SK-N-SH (cell line): ENCODE results near the gene ADGRD2.

Source experiments
- SMC3 ChIP-seq: IDR thresholded peaks from 2 replicates; pipeline ENCODE4 v1.6.1; 2012; ENCODE audit warnings: low read depth, low read length, improper control_type of control experiment
- TF ChIP-seq, protein P1 (sequence below): fragments of 200-600 bp; sonication (generic); IDR thresholded peaks from 2 replicates; pipeline ENCODE4 v1.6.1; 2017; ENCODE audit warnings: antibody characterized with exemption, mild to moderate bottlenecking, moderate library complexity

DNA sequence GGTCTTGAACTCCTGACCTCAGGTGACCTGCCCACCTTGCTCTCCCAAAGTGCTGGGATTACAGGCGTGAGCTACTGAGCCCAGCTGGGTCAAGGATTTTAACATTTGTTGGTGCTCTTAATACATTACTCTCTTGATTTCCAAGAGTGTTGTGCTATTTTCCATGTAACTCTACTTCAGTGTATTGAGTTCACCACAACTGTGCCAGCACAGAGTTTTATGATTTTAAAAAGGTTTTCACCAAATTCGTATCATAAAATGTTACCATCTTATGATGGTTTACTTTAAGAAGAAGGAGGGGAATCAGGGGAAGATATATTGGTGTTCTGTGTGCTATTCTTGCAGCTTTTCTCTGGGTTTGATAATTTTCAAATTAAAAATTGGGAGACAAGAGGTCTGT lies 6.6 kb upstream of the ADGRD2 start:
- no peak for TF ChIP-seq SMC3
- TF ChIP-seq, protein P1, sequence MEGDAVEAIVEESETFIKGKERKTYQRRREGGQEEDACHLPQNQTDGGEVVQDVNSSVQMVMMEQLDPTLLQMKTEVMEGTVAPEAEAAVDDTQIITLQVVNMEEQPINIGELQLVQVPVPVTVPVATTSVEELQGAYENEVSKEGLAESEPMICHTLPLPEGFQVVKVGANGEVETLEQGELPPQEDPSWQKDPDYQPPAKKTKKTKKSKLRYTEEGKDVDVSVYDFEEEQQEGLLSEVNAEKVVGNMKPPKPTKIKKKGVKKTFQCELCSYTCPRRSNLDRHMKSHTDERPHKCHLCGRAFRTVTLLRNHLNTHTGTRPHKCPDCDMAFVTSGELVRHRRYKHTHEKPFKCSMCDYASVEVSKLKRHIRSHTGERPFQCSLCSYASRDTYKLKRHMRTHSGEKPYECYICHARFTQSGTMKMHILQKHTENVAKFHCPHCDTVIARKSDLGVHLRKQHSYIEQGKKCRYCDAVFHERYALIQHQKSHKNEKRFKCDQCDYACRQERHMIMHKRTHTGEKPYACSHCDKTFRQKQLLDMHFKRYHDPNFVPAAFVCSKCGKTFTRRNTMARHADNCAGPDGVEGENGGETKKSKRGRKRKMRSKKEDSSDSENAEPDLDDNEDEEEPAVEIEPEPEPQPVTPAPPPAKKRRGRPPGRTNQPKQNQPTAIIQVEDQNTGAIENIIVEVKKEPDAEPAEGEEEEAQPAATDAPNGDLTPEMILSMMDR, result no peak
